GM10248 (cell line): ENCODE results near the gene MKRN2.
"Not testable (repeated sequence)": the region's sequence is repeated elsewhere in the genome, so short reads cannot be mapped to it uniquely, and the experiment has no call there.

Experiments used
- CTCF ChIA-PET: fragments of 300-600 bp; sonication (Branson Sonifier 250); formaldehyde crosslinking; extraction: SDS; loops from one replicate; lab custom pipeline; 2021; ENCODE audit warnings: antibody characterized with exemption; lab: Yijun Ruan, JAX
- POLR2A ChIA-PET: fragments of 350-650 bp; sonication (Branson Sonifier 250); formaldehyde crosslinking; extraction: SDS; loops from one replicate; lab custom pipeline; 2020; ENCODE audit warnings: antibody characterized with exemption; lab: Yijun Ruan, JAX
- DNase-seq: peaks from one replicate; pipeline ENCODE4 v3.0.0; 2012; ENCODE audit errors: extremely low spot score
- CTCF ChIP-seq: IDR thresholded peaks from 2 replicates; pipeline ENCODE4 v1.5.1; 2012; ENCODE audit warnings: mild to moderate bottlenecking, low read depth; ENCODE audit errors: extremely low read depth, missing control alignments, control extremely low read depth

The MKRN2 gene

GRCh38 chr3:12624056-12624455 lies 67.2 kb downstream of the MKRN2 start:
- DNase-seq = no peak
- CTCF ChIA-PET = interaction anchor here (0.7 to 1.1 kb wide), 2 partner anchors 11 to 23 kb away, joined by 3 read pairs; no protein-coding TSS in a partner anchor
- no peak for TF ChIP-seq CTCF
- POLR2A ChIA-PET = no interaction called here

- ChIA-PET POLR2A (interaction anchor here (0.6 kb wide), 1 partner anchor 27 kb away, joined by 6 read pairs; no protein-coding TSS in a partner anchor), CTCF (interaction anchor here (0.7 to 1.4 kb wide), 3 partner anchors 10 to 22 kb away, joined by 3 read pairs; no protein-coding TSS in a partner anchor)
- not testable (repeated sequence) for DNase-seq
These were observed 68.1 kb downstream of the MKRN2 start for GRCh38 chr3:12624964-12625363.

- no peak for TF ChIP-seq CTCF
- CTCF ChIA-PET = interaction anchor here (1.0 to 2.6 kb wide), 2 partner anchors 13 to 20 kb away, joined by 3 to 11 read pairs; no protein-coding TSS in a partner anchor
- POLR2A ChIA-PET = no interaction called here
- DNase-seq = no peak
These were observed 70.5 kb downstream of the MKRN2 start for GRCh38 chr3:12627370-12627769.

GRCh38 chr3:12628813-12629212 lies 71.9 kb downstream of the MKRN2 start:
- ChIA-PET CTCF (interaction anchor here (1.3 to 2.6 kb wide), 4 partner anchors 9 to 15 kb away, joined by 4 to 11 read pairs (median 6); no protein-coding TSS in a partner anchor), POLR2A (no interaction called here)
- DNase-seq = no peak
- TF ChIP-seq CTCF = no peak

- no peak for DNase-seq
- CTCF ChIA-PET = interaction anchor here (1.3 to 2.6 kb wide), 4 partner anchors 9 to 15 kb away, joined by 4 to 11 read pairs (median 6); no protein-coding TSS in a partner anchor
- POLR2A ChIA-PET = no interaction called here
- no peak for TF ChIP-seq CTCF
These were observed 72.7 kb downstream of the MKRN2 start for GRCh38 chr3:12629560-12629959.

GRCh38 chr3:12630292-12630691 lies 73.4 kb downstream of the MKRN2 start:
- POLR2A ChIA-PET = no interaction called here
- TF ChIP-seq CTCF = no peak
- no peak for DNase-seq
- CTCF ChIA-PET = interaction anchor here (1.6 kb wide), 1 partner anchor 8 kb away, joined by 5 read pairs; no protein-coding TSS in a partner anchor

- CTCF ChIA-PET, DNase-seq: not testable (repeated sequence)
- POLR2A ChIA-PET = interaction anchor here (0.8 kb wide), 1 partner anchor 17 kb away, joined by 3 read pairs; no protein-coding TSS in a partner anchor
These were observed 74.0 kb downstream of the MKRN2 start for GRCh38 chr3:12630843-12631242.

GRCh38 chr3:12632523-12632922 lies 75.6 kb downstream of the MKRN2 start:
- POLR2A ChIA-PET = no interaction called here
- no peak for DNase-seq
- TF ChIP-seq CTCF = no peak
- CTCF ChIA-PET = no interaction called here
